ENCODE data around the gene EEF1B2. TPM values are rescaled to one million over a fixed set of nuclear protein-coding genes. Genes with fewer than 3 reads are reported as not detected.
"Not testable (repeated sequence)": the region's sequence is repeated elsewhere in the genome, so short reads cannot be mapped to it uniquely, and the experiment has no call there.

EEF1B2 gene
- 1,000 to 10,000 TPM in 5 of 12 donors, 100 to 1,000 TPM in 6, not detected in 1; 499 to 1,036 (median 996) TPM for polyA plus RNA-seq (ENCODE audit: insufficient read length in 12 of 12)
- long read RNA-seq, donor 1, transcript EEF1B2-201 (7 exons, 844 nt): minor isoform, 21 of 1,166 reads
- long read RNA-seq, donor 1, transcript EEF1B2-209 (2 exons, 1,025 nt): minor isoform, 15 of 1,166 reads
- long read RNA-seq, donor 1, transcript EEF1B2-211 (2 exons, 587 nt): minor isoform, 58 of 1,166 reads
- long read RNA-seq, donor 1, transcript EEF1B2-203 (6 exons, 1,098 nt): major isoform, 885 of 1,166 reads
- long read RNA-seq, donor 1, partial matches to known transcripts: 179 of 1,166 reads
- long read RNA-seq, donor 1, other reads (novel, unspliced or antisense): 0 of 1,166 reads
- long read RNA-seq, donor 2, transcript EEF1B2-203 (6 exons, 1,098 nt): major isoform, 795 of 1,021 reads
- long read RNA-seq, donor 2, transcript EEF1B2-201 (7 exons, 844 nt): minor isoform, 30 of 1,021 reads
- long read RNA-seq, donor 2, transcript EEF1B2-211 (2 exons, 587 nt): minor isoform, 27 of 1,021 reads
- long read RNA-seq, donor 2, transcript EEF1B2-202 (7 exons, 880 nt): minor isoform, 15 of 1,021 reads
- long read RNA-seq, donor 2, partial matches to known transcripts: 124 of 1,021 reads
- long read RNA-seq, donor 2, other reads (novel, unspliced or antisense): 17 of 1,021 reads
- long read RNA-seq, donor 3, transcript EEF1B2-201 (7 exons, 844 nt): minor isoform, 14 of 463 reads
- long read RNA-seq, donor 3, transcript EEF1B2-209 (2 exons, 1,025 nt): minor isoform, 5 of 463 reads
- long read RNA-seq, donor 3, transcript EEF1B2-203 (6 exons, 1,098 nt): major isoform, 384 of 463 reads
- long read RNA-seq, donor 3, transcript EEF1B2-211 (2 exons, 587 nt): minor isoform, 11 of 463 reads
- long read RNA-seq, donor 3, partial matches to known transcripts: 47 of 463 reads
- long read RNA-seq, donor 3, other reads (novel, unspliced or antisense): 0 of 463 reads
- long read RNA-seq, donor 4, transcript EEF1B2-201 (7 exons, 844 nt): minor isoform, 13 of 380 reads
- long read RNA-seq, donor 4, transcript EEF1B2-203 (6 exons, 1,098 nt): major isoform, 323 of 380 reads
- long read RNA-seq, donor 4, transcript EEF1B2-211 (2 exons, 587 nt): minor isoform, 7 of 380 reads
- long read RNA-seq, donor 4, partial matches to known transcripts: 27 of 380 reads
- long read RNA-seq, donor 4, other reads (novel, unspliced or antisense): 6 of 380 reads
- long read RNA-seq, donor 5, transcript EEF1B2-203 (6 exons, 1,098 nt): major isoform, 773 of 1,000 reads
- long read RNA-seq, donor 5, transcript EEF1B2-211 (2 exons, 587 nt): minor isoform, 14 of 1,000 reads
- long read RNA-seq, donor 5, transcript EEF1B2-201 (7 exons, 844 nt): minor isoform, 38 of 1,000 reads
- long read RNA-seq, donor 5, transcript EEF1B2-202 (7 exons, 880 nt): minor isoform, 15 of 1,000 reads
- long read RNA-seq, donor 5, partial matches to known transcripts: 150 of 1,000 reads
- long read RNA-seq, donor 5, other reads (novel, unspliced or antisense): 5 of 1,000 reads
- long read RNA-seq, donor 6, transcript EEF1B2-201 (7 exons, 844 nt): minor isoform, 16 of 622 reads
- long read RNA-seq, donor 6, transcript EEF1B2-202 (7 exons, 880 nt): minor isoform, 10 of 622 reads
- long read RNA-seq, donor 6, transcript EEF1B2-203 (6 exons, 1,098 nt): major isoform, 503 of 622 reads
- long read RNA-seq, donor 6, partial matches to known transcripts: 73 of 622 reads
- long read RNA-seq, donor 6, other reads (novel, unspliced or antisense): 12 of 622 reads
- long read RNA-seq, donor 7, transcript EEF1B2-203 (6 exons, 1,098 nt): major isoform, 402 of 476 reads
- long read RNA-seq, donor 7, transcript EEF1B2-211 (2 exons, 587 nt): minor isoform, 7 of 476 reads
- long read RNA-seq, donor 7, transcript EEF1B2-201 (7 exons, 844 nt): minor isoform, 12 of 476 reads
- long read RNA-seq, donor 7, partial matches to known transcripts: 38 of 476 reads
- long read RNA-seq, donor 7, other reads (novel, unspliced or antisense): 10 of 476 reads
- long read RNA-seq, donor 8, transcript EEF1B2-209 (2 exons, 1,025 nt): minor isoform, 6 of 1,092 reads
- long read RNA-seq, donor 8, transcript EEF1B2-202 (7 exons, 880 nt): minor isoform, 7 of 1,092 reads
- long read RNA-seq, donor 8, transcript EEF1B2-201 (7 exons, 844 nt): minor isoform, 31 of 1,092 reads
- long read RNA-seq, donor 8, transcript EEF1B2-203 (6 exons, 1,098 nt): major isoform, 885 of 1,092 reads
- long read RNA-seq, donor 8, partial matches to known transcripts: 131 of 1,092 reads
- long read RNA-seq, donor 8, other reads (novel, unspliced or antisense): 25 of 1,092 reads
- long read RNA-seq, donor 9, transcript EEF1B2-201 (7 exons, 844 nt): minor isoform, 19 of 565 reads
- long read RNA-seq, donor 9, transcript EEF1B2-209 (2 exons, 1,025 nt): minor isoform, 6 of 565 reads
- long read RNA-seq, donor 9, transcript EEF1B2-211 (2 exons, 587 nt): minor isoform, 21 of 565 reads
- long read RNA-seq, donor 9, transcript EEF1B2-203 (6 exons, 1,098 nt): major isoform, 431 of 565 reads
- long read RNA-seq, donor 9, partial matches to known transcripts: 73 of 565 reads
- long read RNA-seq, donor 9, other reads (novel, unspliced or antisense): 10 of 565 reads
- long read RNA-seq, donor 10, transcript EEF1B2-209 (2 exons, 1,025 nt): minor isoform, 12 of 802 reads
- long read RNA-seq, donor 10, transcript EEF1B2-203 (6 exons, 1,098 nt): major isoform, 630 of 802 reads
- long read RNA-seq, donor 10, transcript EEF1B2-201 (7 exons, 844 nt): minor isoform, 25 of 802 reads
- long read RNA-seq, donor 10, transcript EEF1B2-211 (2 exons, 587 nt): minor isoform, 25 of 802 reads
- long read RNA-seq, donor 10, partial matches to known transcripts: 92 of 802 reads
- long read RNA-seq, donor 10, other reads (novel, unspliced or antisense): 7 of 802 reads
- long read RNA-seq, donor 11, transcript EEF1B2-211 (2 exons, 587 nt): minor isoform, 35 of 936 reads
- long read RNA-seq, donor 11, transcript EEF1B2-203 (6 exons, 1,098 nt): major isoform, 726 of 936 reads
- long read RNA-seq, donor 11, transcript EEF1B2-202 (7 exons, 880 nt): minor isoform, 14 of 936 reads
- long read RNA-seq, donor 11, transcript EEF1B2-201 (7 exons, 844 nt): minor isoform, 16 of 936 reads
- long read RNA-seq, donor 11, partial matches to known transcripts: 114 of 936 reads
- long read RNA-seq, donor 11, other reads (novel, unspliced or antisense): 19 of 936 reads

- peak; percentile 99 for DNase-seq
These were observed at the start of gene EEF1B2, which contains the start of gene NDUFS1 for GRCh38 chr2:206159346-206160124. EEF1B2 (plus strand) TSS chr2:206159895; CDS start chr2:206159980, 85 bp downstream. NDUFS1 (minus strand) TSS chr2:206159444; CDS start chr2:206153678, 5,766 bp downstream.

- DNase-seq: no peak
These were observed 47.6 kb upstream of the EEF1B2 start for GRCh38 chr2:206112108-206112507.

- no peak for DNase-seq
These were observed 46.7 kb upstream of the EEF1B2 start for GRCh38 chr2:206112846-206113547.

GRCh38 chr2:206115026-206115578, 44.6 kb upstream of the EEF1B2 start:
- no peak for DNase-seq

GRCh38 chr2:206116278-206116677, 43.4 kb upstream of the EEF1B2 start:
- no peak for DNase-seq

GRCh38 chr2:206122569-206122968, 37.1 kb upstream of the EEF1B2 start:
- not testable (repeated sequence) for DNase-seq

GRCh38 chr2:206125901-206126300, 33.8 kb upstream of the EEF1B2 start:
- no peak for DNase-seq

- no peak for DNase-seq
These were observed 32.0 kb upstream of the EEF1B2 start for GRCh38 chr2:206127656-206128055.

GRCh38 chr2:206143451-206143850, 16.2 kb upstream of the EEF1B2 start:
- DNase-seq: no peak

- no peak for DNase-seq
These were observed 15.3 kb upstream of the EEF1B2 start for GRCh38 chr2:206144383-206144782.

- no peak for DNase-seq
These were observed 14.0 kb upstream of the EEF1B2 start for GRCh38 chr2:206145665-206146064.

GRCh38 chr2:206149330-206149729, 10.4 kb upstream of the EEF1B2 start:
- DNase-seq: no peak

- DNase-seq: no peak
These were observed 9.5 kb upstream of the EEF1B2 start for GRCh38 chr2:206150168-206150567.

GRCh38 chr2:206150631-206151030, 9.1 kb upstream of the EEF1B2 start:
- no peak for DNase-seq

- DNase-seq: no peak
These were observed 5.5 kb upstream of the EEF1B2 start for GRCh38 chr2:206154197-206154596.

Measured in muscle of arm (tissue), 14 donors.